HG02759 (cell line): ENCODE data around the gene LIMCH1.

Experiments used
- ATAC-seq: cut with Tn5 transposase; IDR thresholded peaks from one replicate; pipeline ENCODE4 v1.9.1; 2021; ENCODE audit warnings: mild to moderate bottlenecking, moderate library complexity; ENCODE audit not compliant: unreplicated experiment

LIMCH1 gene

GRCh38 chr4:41568363-41568762, 30.4 kb downstream of the LIMCH1 start:
- ATAC-seq = no peak

GRCh38 chr4:41569961-41570360, 32.0 kb downstream of the LIMCH1 start:
- ATAC-seq = no peak

DNA sequence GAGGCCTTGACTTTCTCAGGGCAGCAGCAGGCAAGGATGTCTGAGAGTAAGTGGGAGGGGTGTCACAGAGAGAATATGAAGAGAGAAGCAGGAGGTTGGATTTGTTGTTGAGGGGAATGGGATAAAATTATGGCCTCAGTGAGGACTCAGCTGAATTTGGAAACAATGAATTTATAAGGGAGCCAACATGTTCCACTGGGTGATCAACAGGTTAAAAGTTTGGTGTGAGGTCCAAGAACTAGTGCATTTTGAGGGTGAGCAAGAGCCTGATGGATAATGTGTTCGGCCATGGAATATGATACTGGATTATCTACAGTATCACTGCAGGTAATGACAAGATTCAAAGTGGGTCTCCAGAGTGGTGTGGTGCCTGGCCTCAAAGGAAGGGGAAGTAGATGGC, 33.5 kb downstream of the LIMCH1 start:
- no peak for ATAC-seq

DNA sequence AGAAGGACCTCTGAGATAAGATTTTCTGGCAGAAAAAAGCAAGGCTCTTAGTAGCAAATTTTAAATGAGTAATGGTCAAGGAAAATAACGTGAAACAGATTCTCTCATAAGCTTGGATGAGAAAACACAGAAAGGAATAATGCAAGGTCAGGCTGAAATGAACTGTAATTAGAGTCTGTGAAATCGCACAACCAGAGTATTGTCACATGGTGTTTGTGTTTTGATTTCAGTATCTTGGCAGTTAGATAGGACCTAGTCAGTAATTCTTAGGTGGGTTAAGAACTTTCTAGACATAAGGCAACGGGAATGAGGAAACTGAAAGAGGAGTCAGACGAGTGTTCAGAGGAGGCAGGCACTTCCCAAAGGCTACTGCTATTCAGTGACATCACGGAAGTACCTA, 34.6 kb downstream of the LIMCH1 start:
- no peak for ATAC-seq

DNA sequence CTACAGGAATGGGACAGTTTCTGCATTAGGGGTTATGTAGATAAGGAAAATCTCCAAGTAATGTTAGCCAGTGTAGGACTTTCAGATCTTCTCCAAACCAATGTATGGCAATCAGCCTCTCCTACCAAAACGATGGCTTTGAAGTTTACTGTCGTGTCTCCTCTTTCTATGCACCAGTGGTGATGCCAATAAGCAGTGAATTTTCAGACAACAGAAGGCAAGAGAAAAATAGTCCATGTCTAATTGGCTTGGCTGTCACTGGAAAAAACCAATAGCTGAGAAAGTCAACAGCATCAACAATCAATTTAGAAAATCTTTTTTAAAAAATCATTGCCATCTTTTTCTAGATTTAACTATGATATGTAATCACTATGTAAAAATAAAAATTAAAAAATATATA, 35.0 kb downstream of the LIMCH1 start:
- ATAC-seq = no peak

GRCh38 chr4:41573502-41574001, 35.6 kb downstream of the LIMCH1 start:
- no peak for ATAC-seq

DNA sequence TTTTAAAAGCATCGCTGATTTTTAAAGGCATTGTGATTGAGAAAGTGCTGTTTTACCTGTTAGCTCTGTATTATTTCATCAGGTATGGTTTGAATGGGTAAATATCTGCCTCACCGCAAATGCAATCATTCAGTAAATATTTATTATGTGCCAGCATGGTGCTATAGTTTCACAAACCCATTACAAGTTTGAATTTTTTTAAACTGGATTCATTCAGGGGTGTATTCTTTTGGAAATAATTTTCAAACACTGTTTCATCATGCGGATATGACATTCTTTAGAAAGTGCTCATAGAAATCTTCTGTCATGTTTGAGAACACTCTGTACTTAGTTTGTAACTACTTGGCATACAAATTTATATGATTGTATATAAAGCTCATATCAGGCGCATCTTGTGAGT, 37.2 kb downstream of the LIMCH1 start:
- no peak for ATAC-seq

DNA sequence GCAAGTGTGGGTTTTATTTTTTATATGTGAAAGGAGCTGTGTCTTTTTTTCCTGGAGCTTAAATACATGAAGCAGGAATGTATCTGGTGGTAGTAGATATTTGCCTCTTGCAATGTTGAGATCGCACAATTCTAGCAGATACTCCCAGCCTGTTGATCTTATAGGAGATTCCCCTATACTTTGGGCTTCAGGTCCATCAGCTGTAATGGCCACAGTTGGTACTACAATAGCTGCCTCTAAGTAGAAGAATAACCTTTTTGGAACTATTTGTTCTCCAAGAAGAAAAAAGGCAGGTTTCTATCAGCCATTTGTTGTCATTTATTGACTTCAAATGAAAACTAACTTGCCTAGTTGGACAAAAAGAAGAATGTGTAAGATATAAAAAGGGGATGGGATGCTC, 37.7 kb downstream of the LIMCH1 start:
- ATAC-seq = no peak

GRCh38 chr4:41579043-41579442, 41.1 kb downstream of the LIMCH1 start:
- no peak for ATAC-seq

- no peak for ATAC-seq
These were observed 41.6 kb downstream of the LIMCH1 start for GRCh38 chr4:41579526-41579925.

DNA sequence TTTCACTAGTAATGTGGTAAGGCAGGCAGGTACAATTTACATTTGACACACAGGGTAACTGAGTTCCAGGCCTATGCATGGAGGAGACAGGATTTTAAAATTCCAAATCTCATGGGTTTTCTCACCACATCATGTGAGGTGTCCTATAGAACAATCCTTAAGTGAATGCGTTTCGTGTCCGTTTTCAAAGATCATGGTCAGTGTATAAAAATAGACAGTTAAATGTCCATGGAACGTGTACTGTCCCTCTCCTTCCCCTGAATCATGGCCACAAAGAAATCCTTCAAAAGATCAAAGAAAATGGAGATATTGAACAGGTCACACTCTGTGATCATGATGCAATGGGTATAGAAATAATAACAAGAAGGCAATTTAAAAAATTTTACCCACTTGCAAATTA, 42.0 kb downstream of the LIMCH1 start:
- no peak for ATAC-seq

DNA sequence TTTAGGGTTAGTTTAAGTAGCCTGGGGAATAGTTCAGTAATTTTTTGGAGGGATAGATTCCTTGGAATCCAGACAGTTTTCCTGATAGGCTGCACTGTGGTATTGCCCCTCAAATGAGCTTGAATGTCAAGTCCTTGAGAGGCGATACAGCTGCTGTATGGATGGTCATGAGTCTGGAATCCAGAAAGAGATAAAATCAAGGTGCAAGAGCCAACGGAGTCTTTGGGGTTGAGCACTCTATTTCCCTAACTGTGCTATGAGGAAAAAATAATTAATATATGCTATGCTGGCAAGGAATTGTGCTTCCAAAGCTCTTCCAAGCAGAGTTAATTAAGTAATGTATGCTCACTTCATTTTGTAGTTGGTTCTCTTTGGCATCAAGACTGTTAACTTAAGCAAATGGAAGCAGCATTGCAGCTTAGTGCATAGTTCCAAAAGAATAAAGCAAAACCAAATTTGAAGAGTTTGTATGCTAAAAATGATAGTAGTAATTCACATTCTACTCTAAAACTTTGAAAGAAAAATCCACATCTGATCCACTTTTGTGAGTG, 48.8 kb downstream of the LIMCH1 start:
- no peak for ATAC-seq

DNA sequence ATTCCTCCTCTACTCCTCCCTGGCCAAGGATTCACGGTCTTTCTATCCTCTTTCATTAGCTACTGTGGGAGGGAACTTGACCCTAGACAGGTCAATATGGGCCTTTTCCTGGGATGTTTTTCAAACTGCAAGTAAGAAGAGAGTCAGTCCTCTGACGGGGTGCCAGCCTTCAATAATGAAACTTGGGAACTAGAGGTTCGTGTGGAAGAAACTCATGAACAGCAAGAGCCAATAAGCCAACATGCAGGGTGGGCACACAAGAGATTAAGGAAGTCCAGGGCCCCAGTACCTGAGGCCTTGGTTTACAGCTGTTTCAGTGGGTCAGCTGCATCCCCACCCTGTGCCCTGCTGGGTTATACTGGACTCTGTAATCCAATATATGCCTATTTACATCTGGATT, 49.3 kb downstream of the LIMCH1 start:
- ATAC-seq = no peak

DNA sequence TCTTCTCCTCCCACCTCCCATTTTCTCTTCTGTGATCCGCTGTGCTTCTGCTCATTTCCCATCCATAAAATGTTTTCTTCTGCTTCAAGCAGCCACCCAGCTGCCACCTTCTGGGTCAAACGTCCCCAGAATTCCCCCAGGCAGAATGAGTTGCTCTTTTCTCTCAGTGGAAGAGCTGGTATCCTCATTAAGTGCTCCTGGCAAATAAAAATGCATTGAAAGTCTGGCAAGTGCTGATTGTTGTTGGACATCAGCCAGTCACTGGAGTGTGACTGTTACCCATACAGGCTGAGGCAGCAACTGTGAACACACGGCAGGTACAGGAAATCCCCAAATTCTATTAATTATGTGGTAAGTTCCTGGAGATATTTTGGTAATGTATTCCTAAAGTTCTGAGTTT, 52.6 kb downstream of the LIMCH1 start:
- no peak for ATAC-seq

DNA sequence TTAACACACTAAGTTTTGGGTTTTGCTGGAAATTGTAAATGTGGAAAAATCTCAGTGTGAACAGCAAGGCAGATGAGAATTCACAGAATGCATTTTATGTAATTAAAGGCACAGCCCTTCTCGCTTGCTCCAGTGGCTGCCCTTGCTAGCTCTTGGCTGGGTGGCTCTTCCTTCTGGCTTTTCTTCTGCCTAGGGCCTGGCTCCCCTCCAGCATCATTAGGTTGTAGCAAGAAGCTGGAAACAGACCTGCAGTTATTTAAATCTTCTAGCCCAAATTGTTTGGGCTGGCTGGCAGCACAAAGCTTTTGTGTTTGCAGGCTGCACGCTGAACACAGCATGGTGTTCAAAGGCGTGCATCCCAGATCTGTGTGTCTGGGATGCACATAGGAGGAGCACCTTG, 56.5 kb downstream of the LIMCH1 start:
- ATAC-seq = no peak

GRCh38 chr4:41597494-41597893, 59.5 kb downstream of the LIMCH1 start:
- ATAC-seq = no peak

GRCh38 chr4:41598580-41598979, 60.6 kb downstream of the LIMCH1 start:
- ATAC-seq = no peak

DNA sequence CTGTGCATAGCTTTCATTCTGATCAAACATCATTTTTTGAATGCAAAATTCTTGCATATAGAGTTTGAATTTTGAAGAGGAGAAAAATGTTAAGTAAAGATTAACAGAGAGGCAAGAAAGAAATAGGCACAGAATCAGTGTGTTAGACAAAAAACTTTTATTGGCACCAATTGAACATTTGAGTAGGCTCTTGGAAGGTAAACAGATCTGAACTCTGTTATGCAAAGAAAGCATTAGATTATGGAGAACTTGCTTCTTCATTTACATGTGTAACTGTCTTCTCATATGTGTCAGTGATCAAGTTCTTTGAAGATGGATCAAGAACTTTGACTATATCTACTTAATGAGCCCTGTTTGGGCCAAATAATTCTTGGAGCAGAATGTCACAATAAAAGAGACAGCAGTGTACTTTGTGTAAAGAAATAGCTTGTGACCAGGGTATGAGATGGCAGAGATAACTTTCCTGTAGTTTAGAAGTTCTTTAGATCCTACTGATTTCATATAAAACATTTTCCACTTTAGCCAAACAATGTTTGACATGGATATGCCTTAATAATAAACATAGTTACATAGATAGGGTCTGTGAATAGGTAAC, 61.3 kb downstream of the LIMCH1 start:
- ATAC-seq = no peak

DNA sequence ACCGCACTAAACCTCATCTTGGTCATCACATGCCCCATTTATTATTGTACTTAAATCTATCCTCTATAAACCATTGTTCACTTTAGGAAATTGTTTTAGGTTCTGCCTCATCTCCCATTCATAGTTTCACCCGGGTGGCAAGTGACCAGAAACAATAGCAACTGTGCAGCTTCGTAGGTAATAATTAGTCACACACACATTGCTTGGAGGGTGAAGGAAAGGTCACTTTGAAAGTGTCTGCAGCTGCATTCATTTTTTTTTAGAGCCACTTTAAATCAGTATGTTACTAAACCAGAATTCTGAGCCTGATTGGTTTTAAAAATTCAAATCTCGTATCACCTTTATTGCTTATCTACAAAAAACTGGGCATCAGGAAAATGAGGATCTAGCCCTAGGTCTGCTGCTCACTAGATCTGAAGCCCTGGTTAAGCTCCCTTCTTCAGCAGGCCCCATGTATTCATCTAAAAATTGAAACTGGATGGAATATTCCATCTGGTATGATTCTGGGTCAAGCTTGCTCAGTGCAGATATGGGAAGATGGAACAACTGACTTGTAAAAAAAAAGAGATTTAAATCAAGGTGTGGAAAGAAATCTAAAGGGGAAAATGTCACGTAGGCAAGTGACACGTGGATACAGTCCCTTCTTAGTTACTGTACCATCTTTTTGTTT, 62.4 kb downstream of the LIMCH1 start:
- ATAC-seq = no peak

DNA sequence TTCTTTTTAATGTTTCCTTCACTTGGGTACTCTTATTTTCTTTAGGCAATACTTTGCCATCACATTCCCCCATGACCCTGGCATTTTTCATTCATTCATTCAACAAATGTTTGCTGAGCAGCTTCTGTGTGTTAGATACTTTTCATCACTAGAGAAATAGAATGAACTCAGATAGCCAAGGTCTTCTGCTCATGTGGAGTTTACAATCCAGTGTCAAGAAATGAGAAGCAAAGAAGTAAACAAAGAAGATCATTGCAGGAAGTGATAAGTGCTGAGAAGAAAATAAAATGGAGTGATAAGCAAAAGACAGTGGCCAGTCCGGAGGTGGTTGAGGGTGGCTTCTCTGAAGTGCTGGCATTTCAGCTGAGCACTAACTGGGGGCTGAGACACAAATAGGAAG, 63.1 kb downstream of the LIMCH1 start:
- no peak for ATAC-seq

DNA sequence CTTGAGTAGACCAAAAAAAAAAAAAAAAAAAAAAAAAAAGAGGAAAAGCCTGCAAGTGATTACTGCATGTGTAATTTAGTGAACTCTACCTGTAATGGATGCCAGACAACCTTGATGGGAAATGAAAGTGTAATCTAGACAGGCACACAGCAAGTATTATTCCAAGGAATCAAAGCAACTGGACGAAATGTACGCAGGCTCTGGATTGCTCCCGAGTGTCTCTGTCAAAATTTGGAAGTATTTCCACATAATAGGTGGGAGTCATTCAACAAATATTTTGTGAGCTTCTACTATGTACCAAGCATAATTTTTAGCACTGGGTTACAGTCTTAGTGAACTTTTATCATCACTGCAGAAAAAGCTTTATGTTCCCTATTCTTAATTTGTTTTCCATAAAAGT, 64.2 kb downstream of the LIMCH1 start:
- no peak for ATAC-seq

DNA sequence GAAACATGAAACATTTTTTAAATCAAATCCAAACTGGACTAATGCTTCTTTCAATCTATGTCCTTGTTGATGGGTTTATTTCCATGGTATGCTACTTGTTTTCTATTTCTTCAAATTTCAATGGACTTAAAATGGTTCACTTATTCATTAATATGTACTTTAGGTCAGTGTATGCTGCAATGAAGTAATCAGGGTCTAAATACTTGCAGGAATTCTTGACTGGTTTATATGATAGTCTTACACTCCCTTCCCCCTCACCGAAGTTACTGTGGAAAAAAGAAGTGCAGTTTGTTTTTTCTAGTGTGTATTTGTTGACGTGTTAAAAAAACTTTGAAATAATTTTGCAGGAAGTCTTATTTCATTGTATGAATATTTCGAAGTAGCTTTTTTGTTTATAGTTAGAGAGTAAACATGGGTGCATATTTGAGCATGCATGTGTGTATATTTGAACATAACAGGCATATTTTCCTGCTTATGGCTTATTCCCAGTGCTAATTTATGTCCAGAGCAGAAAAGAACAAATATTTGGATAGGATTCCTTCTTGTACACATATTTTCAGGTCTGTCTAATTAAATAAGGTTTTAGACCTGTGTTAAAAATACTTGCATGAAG, 65.0 kb downstream of the LIMCH1 start:
- ATAC-seq = no peak
